GM12801 (cell line): ENCODE data around the gene TBXA2R.

ENCODE experiments used
- CTCF ChIP-seq: IDR thresholded peaks from one replicate; pipeline ENCODE4 v1.5.1; 2011; ENCODE audit warnings: control low read depth; ENCODE audit not compliant: insufficient read length; ENCODE audit errors: extremely low read depth

Gene TBXA2R

GRCh38 chr19:3620817-3621547, 14.3 kb upstream of the TBXA2R start:
- no peak for TF ChIP-seq CTCF

GRCh38 chr19:3620145-3620816, 13.6 kb upstream of the TBXA2R start:
- TF ChIP-seq CTCF = no peak

- TF ChIP-seq CTCF = no peak
These were observed 12.9 kb upstream of the TBXA2R start for GRCh38 chr19:3619631-3620012.

- TF ChIP-seq CTCF = no peak
These were observed 12.3 kb upstream of the TBXA2R start for GRCh38 chr19:3618811-3619630.

GRCh38 chr19:3618144-3618810, 11.6 kb upstream of the TBXA2R start:
- no peak for TF ChIP-seq CTCF

- no peak for TF ChIP-seq CTCF
These were observed 10.8 kb upstream of the TBXA2R start for GRCh38 chr19:3617463-3617862.
